SIG-M5 treated with dmso at 0.1 percent for 504 hours (cell line): Measurements from ENCODE around the gene UBXN11.

ENCODE experiments used
- DNase-seq: peaks from one replicate; lab custom pipeline; 2025; ENCODE audit not compliant: unreplicated experiment; lab: John Stamatoyannopoulos, UW

UBXN11 gene

GRCh38 chr1:26287033-26287711 lies 19.3 kb downstream of the UBXN11 start:
- peak; percentile 27 for DNase-seq

GRCh38 chr1:26286064-26286416 lies 20.4 kb downstream of the UBXN11 start:
- DNase-seq, result no peak

GRCh38 chr1:26285366-26286063 lies 20.9 kb downstream of the UBXN11 start:
- no peak for DNase-seq

- peak; percentile 92 for DNase-seq
These were observed 21.7 kb downstream of the UBXN11 start for GRCh38 chr1:26284597-26285347.

- no peak for DNase-seq
These were observed 22.4 kb downstream of the UBXN11 start for GRCh38 chr1:26283871-26284596.

- DNase-seq, result no peak
These were observed 23.1 kb downstream of the UBXN11 start for GRCh38 chr1:26283279-26283853.

- DNase-seq, result no peak
These were observed 24.0 kb downstream of the UBXN11 start for GRCh38 chr1:26282401-26282918.

- peak; percentile 39 for DNase-seq
These were observed 24.5 kb downstream of the UBXN11 start for GRCh38 chr1:26281971-26282370.

GRCh38 chr1:26281091-26281958 lies 25.1 kb downstream of the UBXN11 start:
- DNase-seq, result no peak

GRCh38 chr1:26280333-26281042 lies 25.9 kb downstream of the UBXN11 start:
- DNase-seq, result peak; percentile 51

GRCh38 chr1:26279456-26280332 lies 26.7 kb downstream of the UBXN11 start, which contains the start of gene SH3BGRL3:
Gene SH3BGRL3 (plus strand): TSS chr1:26280086. CDS start chr1:26280156, 70 bp downstream.
- DNase-seq, result peak; percentile 77

- peak; percentile 78 for DNase-seq
These were observed 27.5 kb downstream of the UBXN11 start for GRCh38 chr1:26278724-26279455.

GRCh38 chr1:26278303-26278702 lies 28.1 kb downstream of the UBXN11 start:
- no peak for DNase-seq

- DNase-seq, result no peak
These were observed 28.7 kb downstream of the UBXN11 start for GRCh38 chr1:26277719-26278118.

- no peak for DNase-seq
These were observed 29.2 kb downstream of the UBXN11 start for GRCh38 chr1:26277261-26277661.

GRCh38 chr1:26276432-26276838 lies 30.0 kb downstream of the UBXN11 start:
- no peak for DNase-seq
